Thymus (tissue), 11 donors: ENCODE data around the gene DPYSL5. TPM values are rescaled to one million over a fixed set of nuclear protein-coding genes. Genes with fewer than 3 reads are reported as not detected.
"Not testable (repeated sequence)": the region's sequence is repeated elsewhere in the genome, so short reads cannot be mapped to it uniquely, and the experiment has no call there.

Experiments used
- DNase-seq, 9 donors: peaks; one replicate each; pipeline ENCODE4 v3.0.0-alpha.2; 2013; ENCODE audit warnings: low spot score in 9 of 9, low read depth in 6 of 9, missing footprints in 1 of 9
- H3K27ac ChIP-seq, 2 donors: one replicate each; pipeline ENCODE4 v1.5.1; 2013; ENCODE audit warnings: control low read depth in 1 of 2, low read depth in 1 of 2, low read length in 1 of 2, mild to moderate bottlenecking in 1 of 2, moderate library complexity in 1 of 2
- H3K27me3 ChIP-seq, 2 donors: one replicate each; pipeline ENCODE4 v1.5.1; 2013; ENCODE audit warnings: low read length in 1 of 2; ENCODE audit not compliant: control insufficient read depth in 2 of 2, insufficient read depth in 1 of 2
- H3K36me3 ChIP-seq, 2 donors: one replicate each; pipeline ENCODE4 v1.5.1; 2013; ENCODE audit warnings: low read length in 1 of 2, mild to moderate bottlenecking in 1 of 2, moderate library complexity in 1 of 2; ENCODE audit not compliant: control insufficient read depth in 2 of 2, insufficient read depth in 2 of 2
- H3K4me1 ChIP-seq, 2 donors: one replicate each; pipeline ENCODE4 v1.5.1; 2013; ENCODE audit warnings: low read length in 2 of 2; ENCODE audit not compliant: control insufficient read depth in 2 of 2, insufficient read depth in 2 of 2
- H3K4me3 ChIP-seq, 2 donors: one replicate each; pipeline ENCODE4 v1.5.1; 2013; ENCODE audit warnings: low read length in 2 of 2, control low read depth in 1 of 2, mild to moderate bottlenecking in 1 of 2
- H3K9me3 ChIP-seq, 2 donors: one replicate each; pipeline ENCODE4 v1.5.1; 2013; ENCODE audit warnings: low read length in 1 of 2, mild to moderate bottlenecking in 1 of 2; ENCODE audit not compliant: control insufficient read depth in 2 of 2, insufficient read depth in 1 of 2
- WGBS: extraction: QIAGEN DNeasy Blood & Tissue Kit; methylation state at CpG from one replicate; pipeline ENCODE4 v1.1.7; 2013; 5-methylcytosine and 5-hydroxymethylcytosine counted together
- polyA plus RNA-seq: library from polyadenylated mRNA; stranded (reverse); fragments of 200-250 nt; gene quantifications from one replicate; pipeline ENCODE4 v1.2.3, GENCODE V29; 2013
- total RNA-seq: library from RNA; stranded (reverse); fragments of 120-200 nt; gene quantifications from one replicate; pipeline ENCODE4 v1.2.4, GENCODE V29; 2013
- donor health status: healthy.

DPYSL5 gene
- total and polyA plus RNA-seq, 2 donors = 0.09 to 0.16 TPM

GRCh38 chr2:26811791-26812694, 35.9 kb upstream of the DPYSL5 start:
- H3K27ac ChIP-seq = no peak overlapping the region
- whole genome bisulfite sequencing = 93% methylated on average over 14 of the region's 14 CpGs
- peaks cover 15 to 27% of the 10 kb centered on the region in 2 donors for H3K4me1 ChIP-seq
- peaks cover 0 to 10% of the 10 kb centered on the region in 2 donors for H3K27me3 ChIP-seq
- DNase-seq = no peak
- H3K9me3 ChIP-seq = peaks cover 0 to 4% of the 10 kb centered on the region in 2 donors
- no peak overlapping the region for H3K4me3 ChIP-seq
- no peaks in the 10 kb centered on the region for H3K36me3 ChIP-seq

GRCh38 chr2:26812731-26813130, 35.2 kb upstream of the DPYSL5 start:
- Histone ChIP-seq H3K27me3 (peaks cover 0 to 12% of the 10 kb centered on the region in 2 donors), H3K36me3 (no peaks in the 10 kb centered on the region), H3K4me3 (no peak overlapping the region), H3K27ac (no peak overlapping the region), H3K4me1 (peaks cover 15 to 27% of the 10 kb centered on the region in 2 donors), H3K9me3 (peaks cover 0 to 4% of the 10 kb centered on the region in 2 donors)
- no peak for DNase-seq
- 95% methylated on average over 3 of the region's 3 CpGs for WGBS

GRCh38 chr2:26814072-26814765, 33.7 kb upstream of the DPYSL5 start:
- not testable (repeated sequence) for H3K27ac ChIP-seq, H3K36me3 ChIP-seq, H3K4me3 ChIP-seq, DNase-seq, H3K9me3 ChIP-seq
- WGBS = 97% methylated on average over 52 of the region's 52 CpGs
- Histone ChIP-seq H3K27me3 (peaks cover 0 to 19% of the 10 kb centered on the region in 2 donors), H3K4me1 (peaks cover 15 to 23% of the 10 kb centered on the region in 2 donors)

GRCh38 chr2:26816893-26817292, 31.0 kb upstream of the DPYSL5 start:
- H3K36me3 ChIP-seq = no peaks in the 10 kb centered on the region
- no peak for DNase-seq
- H3K27me3 ChIP-seq = peaks cover 0 to 23% of the 10 kb centered on the region in 2 donors
- peaks cover 0 to 4% of the 10 kb centered on the region in 2 donors for H3K9me3 ChIP-seq
- no peak overlapping the region for H3K4me3 ChIP-seq
- H3K27ac ChIP-seq = no peak overlapping the region
- H3K4me1 ChIP-seq = peaks cover 0 to under 1% of the 10 kb centered on the region in 2 donors
- 72% methylated on average over 3 of the region's 3 CpGs for WGBS

- Histone ChIP-seq H3K36me3 (no peaks in the 10 kb centered on the region), H3K9me3 (peaks cover 0 to 4% of the 10 kb centered on the region in 2 donors), H3K27ac (no peak overlapping the region), H3K27me3 (peaks cover 0 to 23% of the 10 kb centered on the region in 2 donors), H3K4me1 (no peaks in the 10 kb centered on the region), H3K4me3 (no peak overlapping the region)
- WGBS = 96% methylated on average over 5 of the region's 5 CpGs
- no peak for DNase-seq
Measured at GRCh38 chr2:26818255-26818654, 29.7 kb upstream of the DPYSL5 start.

- H3K4me3 ChIP-seq = no peak overlapping the region
- 89% methylated on average over 6 of the region's 6 CpGs for WGBS
- H3K4me1 ChIP-seq = no peaks in the 10 kb centered on the region
- H3K9me3 ChIP-seq = peaks cover 0 to 4% of the 10 kb centered on the region in 2 donors
- no peak overlapping the region for H3K27ac ChIP-seq
- peaks cover 0 to 23% of the 10 kb centered on the region in 2 donors for H3K27me3 ChIP-seq
- DNase-seq = no peak
- H3K36me3 ChIP-seq = no peaks in the 10 kb centered on the region
Measured at GRCh38 chr2:26818972-26819371, 29.0 kb upstream of the DPYSL5 start.

- no peak for DNase-seq
- 96% methylated on average over 7 of the region's 7 CpGs for WGBS
- Histone ChIP-seq H3K9me3 (no peaks in the 10 kb centered on the region), H3K4me1 (no peaks in the 10 kb centered on the region), H3K4me3 (no peak overlapping the region), H3K27me3 (peaks cover 0 to 19% of the 10 kb centered on the region in 2 donors), H3K27ac (no peak overlapping the region), H3K36me3 (no peaks in the 10 kb centered on the region)
Measured at GRCh38 chr2:26820932-26821331, 27.0 kb upstream of the DPYSL5 start.

- 89% methylated on average over 6 of the region's 6 CpGs for WGBS
- no peaks in the 10 kb centered on the region for H3K4me1 ChIP-seq
- H3K9me3 ChIP-seq = no peaks in the 10 kb centered on the region
- no peak for DNase-seq
- H3K27me3 ChIP-seq = peaks cover 0 to 10% of the 10 kb centered on the region in 2 donors
- H3K36me3 ChIP-seq = no peaks in the 10 kb centered on the region
- no peak overlapping the region for H3K27ac ChIP-seq
- no peak overlapping the region for H3K4me3 ChIP-seq
Measured at GRCh38 chr2:26822877-26823276, 25.1 kb upstream of the DPYSL5 start.
